HEK293 (cell line): ENCODE measurements around the gene LY6G5C.

Experiments used
- CTCF ChIA-PET: fragments of 350-600 bp; formaldehyde crosslinking; extraction: SDS; loops from one replicate; lab custom pipeline; 2021; ENCODE audit warnings: antibody characterized with exemption; lab: Yijun Ruan, JAX
- POLR2A ChIA-PET: fragments of 300-600 bp; formaldehyde crosslinking; extraction: SDS; loops from one replicate; lab custom pipeline; 2020; ENCODE audit warnings: antibody characterized with exemption, inconsistent platforms; lab: Yijun Ruan, JAX
- H3K27ac ChIP-seq: fragments of 200-500 bp; sonication (Bioruptor generic); 2 replicates; pipeline ENCODE4 v1.5.1; 2014; ENCODE audit warnings: low read depth, low read length, control low read depth, inconsistent platforms; ENCODE audit errors: extremely low read depth
- H3K36me3 ChIP-seq, 2 experiments: fragments of 200-500 bp in 1 of 2; sonication (Bioruptor generic) in 1 of 2; 1 replicate in 1 of 2; 2 replicates in 1 of 2; pipeline ENCODE4 v1.5.1; 2014 to 2017; ENCODE audit warnings: inconsistent platforms in 2 of 2, low read length in 2 of 2; ENCODE audit not compliant: control insufficient read depth in 2 of 2, insufficient read depth in 1 of 2
- H3K4me1 ChIP-seq: fragments of 200-500 bp; sonication (Bioruptor generic); 2 replicates; pipeline ENCODE4 v1.5.1; 2014; ENCODE audit warnings: mild to moderate bottlenecking, low read length, inconsistent platforms; ENCODE audit not compliant: control insufficient read depth, insufficient read depth
- H3K4me3 ChIP-seq: 2 replicates; pipeline ENCODE4 v1.5.1; 2011; ENCODE audit warnings: low read depth, mild to moderate bottlenecking, control low read depth, low read length, moderate library complexity
- H3K9me3 ChIP-seq: fragments of 200-500 bp; sonication (Bioruptor generic); 2 replicates; pipeline ENCODE4 v1.5.1; 2014; ENCODE audit warnings: low read depth, low read length, inconsistent platforms; ENCODE audit not compliant: control insufficient read depth, insufficient read depth
- AEBP2 ChIP-seq: fragments of 450-650 bp; formaldehyde crosslinking; IDR thresholded peaks from 2 replicates; pipeline ENCODE4 v1.5.1; 2016; ENCODE audit warnings: missing biosample characterization, missing genetic modification characterization, borderline replicate concordance
- KLF16 ChIP-seq: fragments of 450-650 bp; formaldehyde crosslinking; IDR thresholded peaks from 2 replicates; pipeline ENCODE4 v1.5.1; 2017; ENCODE audit warnings: missing biosample characterization, missing genetic modification characterization
- KLF7 ChIP-seq: fragments of 450-650 bp; formaldehyde crosslinking; IDR thresholded peaks from 2 replicates; pipeline ENCODE4 v1.5.1; 2016; ENCODE audit warnings: missing biosample characterization, missing genetic modification characterization, borderline replicate concordance
- MYNN ChIP-seq: fragments of 450-650 bp; formaldehyde crosslinking; IDR thresholded peaks from 2 replicates; pipeline ENCODE4 v1.5.1; 2016; ENCODE audit warnings: missing biosample characterization, missing genetic modification characterization, borderline replicate concordance
- MZF1 ChIP-seq: fragments of 450-650 bp; formaldehyde crosslinking; IDR thresholded peaks from 2 replicates; pipeline ENCODE4 v1.5.1; 2017; ENCODE audit warnings: missing biosample characterization, missing genetic modification characterization, borderline replicate concordance
- PRDM1 ChIP-seq: fragments of 450-650 bp; formaldehyde crosslinking; IDR thresholded peaks from 2 replicates; pipeline ENCODE4; 2016; ENCODE audit warnings: missing biosample characterization, missing genetic modification characterization
- ZBTB21 ChIP-seq: fragments of 450-650 bp; formaldehyde crosslinking; IDR thresholded peaks from 2 replicates; pipeline ENCODE4 v1.5.1; 2017; ENCODE audit warnings: missing biosample characterization, missing genetic modification characterization
- ZBTB7A ChIP-seq: fragments of 450-650 bp; formaldehyde crosslinking; IDR thresholded peaks from 2 replicates; pipeline ENCODE4 v1.5.1; 2016; ENCODE audit warnings: low read depth, missing biosample characterization, missing genetic modification characterization
- ZFP3 ChIP-seq: fragments of 450-650 bp; formaldehyde crosslinking; IDR thresholded peaks from 2 replicates; pipeline ENCODE4 v1.5.1; 2016; ENCODE audit warnings: low read depth, missing biosample characterization, missing genetic modification characterization
- ZNF112 ChIP-seq: fragments of 450-650 bp; formaldehyde crosslinking; IDR thresholded peaks from 2 replicates; pipeline ENCODE4 v1.5.0; 2017; ENCODE audit warnings: missing biosample characterization, missing genetic modification characterization
- ZNF121 ChIP-seq: fragments of 450-650 bp; formaldehyde crosslinking; IDR thresholded peaks from 2 replicates; pipeline ENCODE4 v1.5.1; 2016; ENCODE audit warnings: missing biosample characterization, missing genetic modification characterization
- ZNF184 ChIP-seq: fragments of 450-650 bp; IDR thresholded peaks from 2 replicates; pipeline ENCODE4 v1.5.1; 2018; ENCODE audit warnings: missing biosample characterization, mild to moderate bottlenecking, missing genetic modification characterization
- ZNF202 ChIP-seq: fragments of 450-650 bp; formaldehyde crosslinking; IDR thresholded peaks from 2 replicates; pipeline ENCODE4 v1.5.1; 2016; ENCODE audit warnings: missing biosample characterization, missing genetic modification characterization, borderline replicate concordance
- ZNF214 ChIP-seq: fragments of 450-650 bp; formaldehyde crosslinking; IDR thresholded peaks from 2 replicates; pipeline ENCODE4 v1.5.1; 2017; ENCODE audit warnings: missing biosample characterization, mild to moderate bottlenecking, missing genetic modification characterization, borderline replicate concordance
- ZNF23 ChIP-seq: fragments of 450-650 bp; formaldehyde crosslinking; IDR thresholded peaks from 2 replicates; pipeline ENCODE4 v1.5.1; 2016; ENCODE audit warnings: missing biosample characterization, missing genetic modification characterization, borderline replicate concordance
- ZNF239 ChIP-seq: fragments of 450-650 bp; formaldehyde crosslinking; IDR thresholded peaks from 2 replicates; pipeline ENCODE4 v1.5.1; 2016; ENCODE audit warnings: missing biosample characterization, missing genetic modification characterization
- ZNF404 ChIP-seq: fragments of 450-650 bp; formaldehyde crosslinking; IDR thresholded peaks from 2 replicates; pipeline ENCODE4 v1.5.1; 2017; ENCODE audit warnings: missing biosample characterization, missing genetic modification characterization
- ZNF518A ChIP-seq: fragments of 450-650 bp; formaldehyde crosslinking; conservative IDR thresholded peaks from 2 replicates; pipeline ENCODE4 v1.5.1; 2016; ENCODE audit warnings: low read depth, missing biosample characterization, missing genetic modification characterization
- ZNF558 ChIP-seq: fragments of 450-650 bp; formaldehyde crosslinking; IDR thresholded peaks from 2 replicates; pipeline ENCODE4 v1.5.1; 2016; ENCODE audit warnings: missing biosample characterization, missing genetic modification characterization
- ZNF571 ChIP-seq: fragments of 450-650 bp; formaldehyde crosslinking; IDR thresholded peaks from 2 replicates; pipeline ENCODE4 v1.5.0; 2017; ENCODE audit warnings: missing biosample characterization, missing genetic modification characterization
- ZNF658 ChIP-seq: fragments of 450-650 bp; formaldehyde crosslinking; IDR thresholded peaks from 2 replicates; pipeline ENCODE4; 2016; ENCODE audit warnings: missing biosample characterization, missing genetic modification characterization
- ZNF777 ChIP-seq: fragments of 450-650 bp; formaldehyde crosslinking; IDR thresholded peaks from 2 replicates; pipeline ENCODE4 v1.5.1; 2017; ENCODE audit warnings: missing biosample characterization, missing genetic modification characterization, borderline replicate concordance
- ZXDB ChIP-seq: fragments of 450-650 bp; formaldehyde crosslinking; IDR thresholded peaks from 2 replicates; pipeline ENCODE4 v1.5.1; 2016; ENCODE audit warnings: missing biosample characterization, missing genetic modification characterization
- TF ChIP-seq, protein P1 (sequence below): fragments of 450-650 bp; formaldehyde crosslinking; conservative IDR thresholded peaks from 2 replicates; pipeline ENCODE4 v1.5.1; 2016; ENCODE audit warnings: low read depth, missing biosample characterization, missing genetic modification characterization
- TF ChIP-seq, protein P2 (sequence below): fragments of 450-650 bp; formaldehyde crosslinking; IDR thresholded peaks from 2 replicates; pipeline ENCODE4 v1.5.1; 2016; ENCODE audit warnings: missing biosample characterization, missing genetic modification characterization
- TF ChIP-seq, protein P3 (sequence below): fragments of 450-650 bp; formaldehyde crosslinking; IDR thresholded peaks from 2 replicates; pipeline ENCODE4 v1.5.1; 2016; ENCODE audit warnings: missing biosample characterization, missing genetic modification characterization

LY6G5C gene

GRCh38 chr6:31729515-31729978, 48.7 kb upstream of the LY6G5C start:
- POLR2A ChIA-PET: interaction anchor here (0.6 to 4.7 kb wide), 32 partner anchors 9 to 1242 kb away, joined by 3 to 54 read pairs (median 5); partner anchors contain the start of genes ABHD16A, APOM, BAG6 and CSNK2B
- Histone ChIP-seq H3K27ac (peak overlapping the region; percentile 67; the same call in 1 of the 2 replicates), H3K4me3 (peak overlapping the region; percentile 74), H3K36me3 (peaks cover 12 to 63% of the 10 kb centered on the region in 2 experiments; a peak in 2 of 3 replicates), H3K9me3 (no peaks in the 10 kb centered on the region), H3K4me1 (peaks cover 3% of the 10 kb centered on the region)
- CTCF ChIA-PET: interaction anchor here (0.6 to 3.6 kb wide), 20 partner anchors 10 to 230 kb away, joined by 3 to 28 read pairs (median 5); partner anchors contain the start of genes LY6G5C, MSH5 and NEU1
- TF ChIP-seq, protein P1, sequence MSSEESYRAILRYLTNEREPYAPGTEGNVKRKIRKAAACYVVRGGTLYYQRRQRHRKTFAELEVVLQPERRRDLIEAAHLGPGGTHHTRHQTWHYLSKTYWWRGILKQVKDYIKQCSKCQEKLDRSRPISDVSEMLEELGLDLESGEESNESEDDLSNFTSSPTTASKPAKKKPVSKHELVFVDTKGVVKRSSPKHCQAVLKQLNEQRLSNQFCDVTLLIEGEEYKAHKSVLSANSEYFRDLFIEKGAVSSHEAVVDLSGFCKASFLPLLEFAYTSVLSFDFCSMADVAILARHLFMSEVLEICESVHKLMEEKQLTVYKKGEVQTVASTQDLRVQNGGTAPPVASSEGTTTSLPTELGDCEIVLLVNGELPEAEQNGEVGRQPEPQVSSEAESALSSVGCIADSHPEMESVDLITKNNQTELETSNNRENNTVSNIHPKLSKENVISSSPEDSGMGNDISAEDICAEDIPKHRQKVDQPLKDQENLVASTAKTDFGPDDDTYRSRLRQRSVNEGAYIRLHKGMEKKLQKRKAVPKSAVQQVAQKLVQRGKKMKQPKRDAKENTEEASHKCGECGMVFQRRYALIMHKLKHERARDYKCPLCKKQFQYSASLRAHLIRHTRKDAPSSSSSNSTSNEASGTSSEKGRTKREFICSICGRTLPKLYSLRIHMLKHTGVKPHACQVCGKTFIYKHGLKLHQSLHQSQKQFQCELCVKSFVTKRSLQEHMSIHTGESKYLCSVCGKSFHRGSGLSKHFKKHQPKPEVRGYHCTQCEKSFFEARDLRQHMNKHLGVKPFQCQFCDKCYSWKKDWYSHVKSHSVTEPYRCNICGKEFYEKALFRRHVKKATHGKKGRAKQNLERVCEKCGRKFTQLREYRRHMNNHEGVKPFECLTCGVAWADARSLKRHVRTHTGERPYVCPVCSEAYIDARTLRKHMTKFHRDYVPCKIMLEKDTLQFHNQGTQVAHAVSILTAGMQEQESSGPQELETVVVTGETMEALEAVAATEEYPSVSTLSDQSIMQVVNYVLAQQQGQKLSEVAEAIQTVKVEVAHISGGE (tag by site-specific recombination): no peak
- TF ChIP-seq ZNF571 (tag by site-specific recombination) (no peak), AEBP2 (tag by site-specific recombination) (no peak), ZNF23 (tag by site-specific recombination) (no peak), ZFP3 (tag by site-specific recombination) (no peak), KLF7 (tag by site-specific recombination) (no peak), ZNF121 (tag by site-specific recombination) (no peak), MZF1 (no peak), ZNF777 (tag by site-specific recombination) (no peak), ZBTB7A (tag by site-specific recombination) (no peak), ZNF404 (tag by site-specific recombination) (no peak), ZNF202 (tag by site-specific recombination) (no peak), ZXDB (tag by site-specific recombination) (peak; percentile 96), PRDM1 (tag by site-specific recombination) (no peak), ZNF518A (tag by site-specific recombination) (no peak), ZNF112 (tag by site-specific recombination) (no peak), ZNF658 (tag by site-specific recombination) (no peak), ZNF558 (tag by site-specific recombination) (no peak), MYNN (tag by site-specific recombination) (no peak), ZNF239 (tag by site-specific recombination) (no peak), ZNF184 (no peak), ZNF214 (tag by site-specific recombination) (no peak), KLF16 (tag by site-specific recombination) (peak; percentile 89), ZBTB21 (tag by site-specific recombination) (no peak)
- TF ChIP-seq, protein P2, sequence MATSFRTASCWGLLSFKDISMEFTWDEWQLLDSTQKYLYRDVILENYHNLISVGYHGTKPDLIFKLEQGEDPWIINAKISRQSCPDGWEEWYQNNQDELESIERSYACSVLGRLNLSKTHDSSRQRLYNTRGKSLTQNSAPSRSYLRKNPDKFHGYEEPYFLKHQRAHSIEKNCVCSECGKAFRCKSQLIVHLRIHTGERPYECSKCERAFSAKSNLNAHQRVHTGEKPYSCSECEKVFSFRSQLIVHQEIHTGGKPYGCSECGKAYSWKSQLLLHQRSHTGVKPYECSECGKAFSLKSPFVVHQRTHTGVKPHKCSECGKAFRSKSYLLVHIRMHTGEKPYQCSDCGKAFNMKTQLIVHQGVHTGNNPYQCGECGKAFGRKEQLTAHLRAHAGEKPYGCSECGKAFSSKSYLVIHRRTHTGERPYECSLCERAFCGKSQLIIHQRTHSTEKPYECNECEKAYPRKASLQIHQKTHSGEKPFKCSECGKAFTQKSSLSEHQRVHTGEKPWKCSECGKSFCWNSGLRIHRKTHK (tag by site-specific recombination): no peak
- TF ChIP-seq, protein P3, sequence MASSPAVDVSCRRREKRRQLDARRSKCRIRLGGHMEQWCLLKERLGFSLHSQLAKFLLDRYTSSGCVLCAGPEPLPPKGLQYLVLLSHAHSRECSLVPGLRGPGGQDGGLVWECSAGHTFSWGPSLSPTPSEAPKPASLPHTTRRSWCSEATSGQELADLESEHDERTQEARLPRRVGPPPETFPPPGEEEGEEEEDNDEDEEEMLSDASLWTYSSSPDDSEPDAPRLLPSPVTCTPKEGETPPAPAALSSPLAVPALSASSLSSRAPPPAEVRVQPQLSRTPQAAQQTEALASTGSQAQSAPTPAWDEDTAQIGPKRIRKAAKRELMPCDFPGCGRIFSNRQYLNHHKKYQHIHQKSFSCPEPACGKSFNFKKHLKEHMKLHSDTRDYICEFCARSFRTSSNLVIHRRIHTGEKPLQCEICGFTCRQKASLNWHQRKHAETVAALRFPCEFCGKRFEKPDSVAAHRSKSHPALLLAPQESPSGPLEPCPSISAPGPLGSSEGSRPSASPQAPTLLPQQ (tag by site-specific recombination): no peak
